Measurements from ENCODE around the gene CHAMP1.

DNA sequence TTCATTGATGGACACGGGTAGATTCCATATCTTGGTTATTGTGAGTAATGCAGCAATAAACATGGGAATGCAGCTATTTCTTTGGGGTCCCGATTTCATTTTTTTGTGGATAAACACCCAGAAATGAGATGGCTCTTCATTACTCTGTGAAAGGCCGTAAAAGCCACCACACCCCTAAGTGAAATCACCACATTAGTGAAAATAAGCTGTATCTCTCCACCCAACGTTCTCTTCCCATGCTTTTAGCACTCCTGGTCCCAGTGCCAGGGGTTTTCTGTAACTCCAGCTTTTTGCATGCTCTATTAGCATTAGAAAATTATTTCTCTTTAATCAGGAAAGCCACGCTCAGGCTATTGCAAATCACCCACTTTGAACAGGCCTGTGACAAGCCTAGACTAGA, 15.8 kb downstream of the CHAMP1 start:
- TF ChIP-seq, protein P1, sequence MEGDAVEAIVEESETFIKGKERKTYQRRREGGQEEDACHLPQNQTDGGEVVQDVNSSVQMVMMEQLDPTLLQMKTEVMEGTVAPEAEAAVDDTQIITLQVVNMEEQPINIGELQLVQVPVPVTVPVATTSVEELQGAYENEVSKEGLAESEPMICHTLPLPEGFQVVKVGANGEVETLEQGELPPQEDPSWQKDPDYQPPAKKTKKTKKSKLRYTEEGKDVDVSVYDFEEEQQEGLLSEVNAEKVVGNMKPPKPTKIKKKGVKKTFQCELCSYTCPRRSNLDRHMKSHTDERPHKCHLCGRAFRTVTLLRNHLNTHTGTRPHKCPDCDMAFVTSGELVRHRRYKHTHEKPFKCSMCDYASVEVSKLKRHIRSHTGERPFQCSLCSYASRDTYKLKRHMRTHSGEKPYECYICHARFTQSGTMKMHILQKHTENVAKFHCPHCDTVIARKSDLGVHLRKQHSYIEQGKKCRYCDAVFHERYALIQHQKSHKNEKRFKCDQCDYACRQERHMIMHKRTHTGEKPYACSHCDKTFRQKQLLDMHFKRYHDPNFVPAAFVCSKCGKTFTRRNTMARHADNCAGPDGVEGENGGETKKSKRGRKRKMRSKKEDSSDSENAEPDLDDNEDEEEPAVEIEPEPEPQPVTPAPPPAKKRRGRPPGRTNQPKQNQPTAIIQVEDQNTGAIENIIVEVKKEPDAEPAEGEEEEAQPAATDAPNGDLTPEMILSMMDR (IDR thresholded peaks at IDR 0.05) = no peak
- TF ChIP-seq EZH2phosphoT487 (IDR thresholded peaks at IDR 0.05) (no peak), EZH2 (IDR thresholded peaks at IDR 0.05) (no peak)
